GM18858 (cell line): ENCODE results near the gene BLID.

Experiments used
- ATAC-seq: cut with Tn5 transposase; IDR thresholded peaks from one replicate; pipeline ENCODE4 v1.9.1; 2021; ENCODE audit not compliant: unreplicated experiment

BLID gene

DNA sequence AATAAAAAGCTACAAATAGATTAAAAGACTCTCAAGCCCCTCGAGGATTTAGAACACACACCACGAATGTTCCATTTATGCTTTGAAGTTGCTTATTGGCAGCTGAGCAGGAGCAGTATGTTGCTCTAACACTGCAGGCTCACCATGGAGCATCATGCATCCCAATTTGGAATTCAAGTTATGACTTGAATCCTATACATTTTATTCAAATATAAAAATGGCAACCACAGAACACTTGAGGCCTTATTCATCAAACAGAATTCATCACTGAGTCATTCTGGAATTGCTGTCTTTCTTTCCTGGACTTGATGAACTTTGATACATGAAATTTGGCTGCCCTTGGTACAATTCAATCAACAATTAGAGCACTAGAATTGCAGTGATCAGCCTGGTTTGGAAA is 24.5 kb upstream of the BLID start:
- ATAC-seq, result no peak

DNA sequence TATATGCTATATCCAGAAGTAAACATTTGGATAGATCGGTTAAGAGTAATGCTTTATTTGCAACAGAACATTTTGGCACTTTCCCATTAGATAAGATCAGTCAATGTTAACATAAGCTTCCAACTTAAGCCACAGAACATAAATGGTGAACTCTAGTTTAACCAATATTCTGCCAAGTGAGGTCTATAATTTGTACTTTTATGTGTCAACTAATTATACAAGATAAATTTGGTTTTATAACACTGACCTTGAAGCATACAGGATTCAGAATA is 23.5 kb upstream of the BLID start:
- ATAC-seq, result no peak

DNA sequence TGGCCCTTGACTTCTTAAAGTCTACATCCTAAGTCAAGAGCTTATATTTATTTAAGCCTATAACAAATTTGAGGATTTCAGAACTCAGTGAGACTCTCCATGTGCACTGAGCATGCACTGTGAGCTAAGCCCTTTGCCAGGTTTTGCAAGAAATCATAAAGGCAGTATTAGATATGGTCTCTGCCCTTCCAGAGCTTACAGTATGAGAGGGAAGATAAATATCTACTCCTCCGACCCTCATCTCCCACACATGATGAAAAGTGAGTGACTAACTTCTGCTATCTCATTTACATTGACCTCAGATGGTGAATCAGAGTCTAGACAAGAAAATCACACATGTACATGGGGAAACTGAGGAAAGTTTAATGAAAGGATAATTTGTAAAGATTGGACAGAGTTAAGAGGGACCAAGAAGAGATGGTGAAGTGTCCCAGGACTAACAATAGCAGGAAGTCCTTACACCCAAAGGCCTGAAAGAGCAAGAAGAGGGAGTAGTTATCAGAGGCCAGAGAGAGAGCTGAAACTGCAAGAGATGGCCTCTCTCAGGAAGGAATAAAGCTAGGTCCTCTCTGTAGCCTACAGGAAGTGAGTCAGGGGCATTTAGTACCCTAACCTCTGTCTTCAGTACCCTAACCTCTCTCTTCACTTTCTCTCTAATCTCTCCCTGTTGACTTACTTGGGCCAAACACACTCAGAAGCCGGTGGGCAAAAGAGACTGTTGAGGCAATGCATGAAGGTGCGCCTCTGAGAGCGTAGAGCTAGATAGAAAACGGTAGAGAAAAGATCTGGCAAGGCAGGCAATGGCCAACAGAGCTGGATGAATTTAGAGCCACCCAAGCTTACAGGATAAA is 23.0 kb upstream of the BLID start:
- no peak for ATAC-seq

GRCh38 chr11:122137078-122137793 is 21.2 kb upstream of the BLID start:
- no peak for ATAC-seq

GRCh38 chr11:122131126-122131525 is 15.1 kb upstream of the BLID start:
- no peak for ATAC-seq

GRCh38 chr11:122128146-122128545 is 12.1 kb upstream of the BLID start:
- ATAC-seq, result no peak

DNA sequence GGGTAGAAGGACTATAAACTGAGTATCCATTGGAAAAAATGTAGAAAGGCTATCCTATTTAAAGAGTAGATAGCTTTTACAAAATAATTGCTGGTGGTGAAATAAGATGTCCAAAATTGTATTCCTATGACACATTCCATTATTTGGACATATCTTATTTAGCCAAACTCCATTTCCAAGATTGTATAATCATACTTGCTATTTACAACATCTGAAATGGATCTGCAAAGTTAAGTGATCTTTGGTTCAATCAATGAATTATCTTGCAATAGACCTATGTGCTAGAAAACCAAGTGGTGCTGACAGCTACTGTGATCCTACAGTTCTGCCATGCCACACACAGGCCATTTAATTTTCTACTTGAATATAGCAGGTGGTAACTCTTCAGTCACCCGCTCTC is 11.0 kb upstream of the BLID start:
- ATAC-seq, result no peak

GRCh38 chr11:122126024-122126688 is 10.1 kb upstream of the BLID start:
- ATAC-seq, result no peak

DNA sequence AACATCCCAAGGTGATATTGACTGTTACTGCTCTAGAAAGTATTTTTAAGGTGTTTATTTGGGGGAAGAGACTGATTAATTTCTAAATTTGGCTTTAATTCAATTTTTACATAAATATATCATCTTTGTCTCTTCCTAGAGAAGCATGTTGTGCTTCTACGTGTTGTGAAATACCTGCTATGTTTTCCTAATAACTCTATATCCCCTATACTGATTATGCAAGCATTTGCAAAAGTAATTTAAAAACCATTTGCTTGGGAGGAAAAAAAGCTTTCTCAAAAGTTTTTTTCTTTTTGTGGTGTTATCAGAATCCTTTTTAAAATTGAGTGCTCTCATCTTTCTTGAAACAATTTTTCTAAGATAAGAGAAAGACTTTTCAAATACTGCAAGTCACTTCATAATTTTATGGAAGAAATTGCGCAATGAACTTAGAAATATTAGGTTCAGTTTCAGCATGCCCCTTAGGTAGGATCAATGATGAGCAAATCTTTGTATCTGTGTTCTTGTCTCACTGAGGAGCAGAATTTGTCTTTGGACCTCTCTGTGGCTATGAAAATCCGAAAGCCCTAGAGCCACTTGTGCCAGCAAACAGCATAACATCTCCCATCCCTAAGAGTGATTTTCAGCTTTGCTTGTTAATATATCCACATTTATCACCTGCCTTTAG is 7.4 kb upstream of the BLID start:
- no peak for ATAC-seq

- no peak for ATAC-seq
Observed at GRCh38 chr11:122122179-122122578, 6.2 kb upstream of the BLID start.

DNA sequence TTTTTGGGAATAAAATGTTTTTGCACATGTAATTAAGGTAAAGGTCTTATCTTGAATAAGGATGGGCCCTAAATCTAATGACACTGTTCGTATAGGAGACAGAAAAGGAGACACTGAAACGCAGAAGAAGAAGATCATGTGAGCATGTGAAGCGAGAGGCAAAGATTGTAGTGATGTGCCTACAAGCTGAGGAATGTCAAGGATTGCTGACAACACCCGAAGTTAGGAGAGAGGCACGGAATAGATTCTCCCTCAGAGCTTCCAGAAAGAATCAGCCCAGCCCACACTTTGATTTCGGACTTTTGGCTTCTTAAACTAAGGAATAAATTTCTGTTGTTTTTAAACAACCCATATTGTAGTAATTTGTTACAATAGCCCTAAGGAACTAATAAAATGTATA is 4.1 kb upstream of the BLID start:
- ATAC-seq, result no peak

DNA sequence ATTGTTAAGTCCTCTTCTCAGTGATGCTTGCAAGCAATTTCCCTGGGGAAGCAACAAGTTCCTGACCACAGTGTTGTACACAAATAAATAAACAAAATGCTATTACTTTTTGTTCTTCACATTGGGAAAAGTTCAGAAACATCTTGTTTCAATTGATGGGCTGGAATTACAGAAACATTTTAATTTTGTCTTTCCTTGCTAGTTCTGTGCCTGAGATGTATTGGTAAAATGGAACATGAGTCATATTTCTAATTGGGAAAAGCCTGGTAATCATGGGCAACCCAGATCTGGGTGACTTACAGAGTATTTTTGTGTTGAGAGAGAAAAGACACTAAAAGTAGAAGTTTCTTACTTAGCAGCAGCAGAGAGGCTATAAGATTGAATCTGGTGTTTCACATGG is 576 bp upstream of the BLID start:
- ATAC-seq, result no peak

- ATAC-seq, result no peak
Observed at GRCh38 chr11:122114976-122115375, 1.0 kb downstream of the BLID start.

DNA sequence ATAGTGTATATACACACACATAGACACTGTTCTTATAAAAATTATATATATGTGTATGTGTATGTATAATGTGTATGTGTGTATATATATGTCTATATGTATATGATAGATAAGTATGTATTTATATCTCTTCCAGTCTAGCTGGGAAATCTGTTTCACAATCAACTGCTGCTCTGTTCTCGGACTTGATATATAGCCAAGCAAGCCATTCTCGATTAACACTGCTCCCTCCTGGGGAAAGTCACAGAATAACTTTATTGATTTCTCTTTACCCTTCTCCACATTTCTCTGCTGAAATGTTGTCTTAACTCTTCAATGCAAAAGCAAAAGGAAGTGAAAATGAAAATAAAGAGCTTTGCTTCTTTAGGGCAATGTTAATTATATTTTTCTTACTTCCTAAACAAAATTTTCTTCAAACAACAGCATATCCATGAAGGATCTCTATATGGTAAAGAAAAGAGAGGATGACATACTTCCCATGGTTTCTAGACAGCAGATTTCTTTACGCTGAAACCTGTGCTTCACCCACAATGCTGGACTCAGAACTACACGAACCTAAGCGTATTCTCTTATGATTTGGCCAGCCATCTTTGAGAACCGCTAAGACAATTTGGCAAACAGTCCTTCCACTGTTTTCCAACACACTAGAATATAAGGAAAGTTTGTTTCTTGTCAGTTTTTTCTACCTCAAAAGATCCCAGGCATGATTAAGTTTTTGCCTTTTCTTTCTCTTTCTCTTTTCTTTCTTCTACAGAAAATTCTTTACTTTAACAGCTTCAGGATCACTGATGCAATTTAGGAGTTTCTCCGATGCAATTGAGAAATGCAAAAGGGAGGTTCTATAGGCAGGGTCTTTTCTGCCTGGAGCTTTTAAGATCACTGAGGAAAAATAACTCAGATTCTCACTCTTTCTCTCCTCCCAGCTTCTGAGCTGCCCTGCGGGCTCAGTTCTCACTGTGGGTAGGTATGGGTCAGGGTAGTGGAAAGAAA is 1.9 kb downstream of the BLID start:
- no peak for ATAC-seq

GRCh38 chr11:122112470-122113365 is 3.3 kb downstream of the BLID start:
- no peak for ATAC-seq

GRCh38 chr11:122109932-122110331 is 6.1 kb downstream of the BLID start:
- no peak for ATAC-seq

GRCh38 chr11:122108828-122109227 is 7.2 kb downstream of the BLID start:
- no peak for ATAC-seq

GRCh38 chr11:122108192-122108799 is 7.7 kb downstream of the BLID start:
- ATAC-seq, result no peak

- ATAC-seq, result no peak
Observed at GRCh38 chr11:122107566-122107965, 8.4 kb downstream of the BLID start.
